ENCODE results near the gene EIF5A. TPM values are rescaled to one million over a fixed set of nuclear protein-coding genes. Genes with fewer than 3 reads are reported as not detected.

EIF5A gene
- total and polyA plus RNA-seq, 2 donors (not counting 3 experiments of a cell fraction or from before 2014, with no cell fraction given): 650 to 859 TPM

- H3K9me3 ChIP-seq (replicated peaks; ENCODE audit: control insufficient read depth, insufficient read depth, low read length): no peaks in the 10 kb centered on the region
- no peaks in the 10 kb centered on the region for H3K9me1 ChIP-seq (replicated peaks; ENCODE audit: control insufficient read depth, extremely low read depth, insufficient read depth, low read length)
- ChIA-PET CTCF (interaction anchor here (1.6 kb wide), 2 partner anchors 10 to 245 kb away, joined by 5 to 9 read pairs; partner anchors contain the start of gene SLC2A4), POLR2A (no interaction called here)
- DNase-seq (ENCODE audit: low read depth, low spot score) (no peak), FAIRE-seq (no peak)
- H3K27ac ChIP-seq (ENCODE audit: insufficient read depth, low read depth, low read length): no peak overlapping the region
- dilution Hi-C loops (cut with MboI; ENCODE audit: extremely low pct_ligation_motif_present, low sequenced_read_pairs) (no loop called here), intact Hi-C loops (cut with micrococcal nuclease) (no loop called here)
- BruUV-seq (replicated peaks): no TSS peak
- H3K36me3 ChIP-seq (ENCODE audit: control insufficient read depth in 2 of 2, extremely low read depth in 1 of 2, insufficient read depth in 2 of 2, low read length in 2 of 2): no peaks in the 10 kb centered on the region
- H3K4me1 ChIP-seq (ENCODE audit: control insufficient read depth, extremely low read depth, insufficient read depth, low read length): peaks cover 3% of the 10 kb centered on the region
- no peak overlapping the region for H3K4me2 ChIP-seq (ENCODE audit: insufficient read depth, low read length)
- no peak overlapping the region for H3K9ac ChIP-seq (replicated peaks; ENCODE audit: extremely low read depth, insufficient read depth, low read length)
- no peak overlapping the region for H3K4me3 ChIP-seq (replicated peaks in 1 of 3; ENCODE audit: insufficient read depth in 1 of 3, low read depth in 1 of 3, low read length in 3 of 3)
- no peaks in the 10 kb centered on the region for H4K20me1 ChIP-seq (replicated peaks; ENCODE audit: control insufficient read depth, extremely low read depth, insufficient read depth, low read length)
- peaks cover 20 to 40% of the 10 kb centered on the region in 2 experiments for H3K27me3 ChIP-seq (ENCODE audit: control insufficient read depth in 2 of 2, insufficient read depth in 2 of 2, low read length in 2 of 2)
- H3K79me2 ChIP-seq (ENCODE audit: control insufficient read depth, insufficient read depth, low read length): no peaks in the 10 kb centered on the region
- no peak overlapping the region for H2AFZ ChIP-seq (ENCODE audit: low read depth, low read length)
- TF ChIP-seq FOS (IDR thresholded peaks at IDR 0.05; ENCODE audit: borderline replicate concordance, insufficient read depth, low read length) (no peak), POLR2A (IDR thresholded peaks at IDR 0.05; ENCODE audit: low read depth, low read length) (no peak), GATA2 (IDR thresholded peaks at IDR 0.05; ENCODE audit: insufficient read depth, insufficient read length, low read depth, low read length) (no peak), JUN (IDR thresholded peaks at IDR 0.05; ENCODE audit: borderline replicate concordance, insufficient read depth, insufficient read length, low read depth) (no peak), CTCF (IDR thresholded peaks at IDR 0.05; ENCODE audit: extremely low read depth in 1 of 2, insufficient read depth in 1 of 2, low read depth in 1 of 2, low read length in 2 of 2) (no peak), EZH2 (IDR thresholded peaks at IDR 0.05; ENCODE audit: borderline replicate concordance, low read depth, low read length, severe bottlenecking) (no peak), POLR2AphosphoS5 (IDR thresholded peaks at IDR 0.05; ENCODE audit: insufficient read depth, low read depth, low read length) (no peak), MAX (IDR thresholded peaks at IDR 0.05; ENCODE audit: insufficient read depth, insufficient read length) (no peak), MYC (IDR thresholded peaks at IDR 0.05; ENCODE audit: low read depth, low read length) (no peak)
These were observed 16.7 kb upstream of the EIF5A start for GRCh38 chr17:7290685-7291084.

Data from endothelial cell of umbilical vein (primary cell).